ENCODE measurements around the gene DPM2.

The DPM2 gene

DNA sequence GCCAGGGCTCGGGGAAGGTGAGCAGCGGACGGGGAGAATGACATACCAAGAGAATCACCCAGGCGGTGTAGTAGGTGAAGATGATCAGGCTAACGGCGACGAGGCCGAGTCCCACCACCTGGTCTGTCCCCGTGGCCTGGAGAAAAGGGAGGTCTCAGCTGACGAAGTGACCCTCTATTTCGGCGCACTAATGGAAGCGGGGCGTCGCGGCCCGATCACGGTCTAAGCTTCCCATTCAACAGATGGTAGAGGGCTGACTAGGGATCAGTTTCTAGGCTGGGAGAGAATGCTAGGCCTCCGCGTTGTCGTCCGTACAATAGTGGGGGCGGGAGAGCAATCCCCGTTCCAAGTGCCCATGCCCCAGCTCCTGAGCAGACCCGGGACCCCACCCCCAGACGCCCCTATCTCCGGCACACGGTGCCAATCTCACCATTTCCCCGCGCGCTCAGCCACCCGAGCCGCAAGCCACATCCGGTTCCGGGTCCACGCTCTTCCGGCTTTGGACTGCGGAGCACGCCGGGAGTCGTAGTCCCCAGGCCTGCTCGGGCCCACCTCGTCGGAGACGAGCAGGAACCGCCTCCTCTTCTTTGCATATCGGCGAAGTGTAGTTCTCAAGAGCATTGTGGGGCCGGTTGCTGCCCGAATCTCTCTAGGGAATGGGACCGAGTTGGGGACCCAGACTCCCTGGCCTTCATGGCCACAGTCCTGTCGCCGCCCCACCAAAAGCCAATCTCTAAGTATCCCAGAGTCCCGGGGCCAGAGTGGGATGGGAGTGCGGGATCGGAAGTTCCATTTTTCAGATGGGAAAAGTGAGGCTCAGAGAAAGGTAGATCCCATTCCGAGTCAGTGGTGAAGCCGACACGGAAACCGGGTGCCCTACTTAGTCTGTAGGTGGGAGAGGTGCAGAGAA is at the start of gene DPM2:
DPM2 (minus strand) TSS at position 467 of the 910 bp plus-strand sequence; CDS start at position 433, 34 bp downstream.
- no peak for DNase-seq (ENCODE audit: low read depth, low spot score)

- DNase-seq (ENCODE audit: low read depth, low spot score): no peak
Observed at GRCh38 chr9:127987103-127987614, 49.5 kb upstream of the DPM2 start.

- no peak for DNase-seq (ENCODE audit: low read depth, low spot score)
Observed at GRCh38 chr9:127985011-127985410, 47.4 kb upstream of the DPM2 start.

DNA sequence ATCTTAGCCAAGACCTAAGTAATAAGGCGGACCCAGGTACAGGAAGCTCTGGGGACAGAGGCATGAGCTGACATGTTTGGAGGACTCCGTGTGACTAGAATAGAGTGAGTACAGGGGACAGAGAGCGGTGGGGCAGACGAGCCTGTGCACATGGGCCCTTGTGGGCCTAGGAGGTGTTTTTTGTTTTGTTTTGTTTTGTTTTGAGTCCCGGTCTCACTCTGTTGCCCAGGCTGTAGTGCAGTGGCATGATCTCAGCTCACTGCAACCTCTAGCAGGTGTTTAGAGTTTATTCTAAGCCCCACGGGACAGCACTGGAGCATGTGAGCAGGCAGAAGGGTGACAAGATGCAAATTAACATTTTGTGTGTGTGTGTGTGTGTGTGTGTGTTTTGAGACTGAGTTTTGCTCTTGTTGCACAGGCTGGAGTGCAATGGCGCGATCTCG is 46.2 kb upstream of the DPM2 start:
- DNase-seq (ENCODE audit: low read depth, low spot score): no peak

DNA sequence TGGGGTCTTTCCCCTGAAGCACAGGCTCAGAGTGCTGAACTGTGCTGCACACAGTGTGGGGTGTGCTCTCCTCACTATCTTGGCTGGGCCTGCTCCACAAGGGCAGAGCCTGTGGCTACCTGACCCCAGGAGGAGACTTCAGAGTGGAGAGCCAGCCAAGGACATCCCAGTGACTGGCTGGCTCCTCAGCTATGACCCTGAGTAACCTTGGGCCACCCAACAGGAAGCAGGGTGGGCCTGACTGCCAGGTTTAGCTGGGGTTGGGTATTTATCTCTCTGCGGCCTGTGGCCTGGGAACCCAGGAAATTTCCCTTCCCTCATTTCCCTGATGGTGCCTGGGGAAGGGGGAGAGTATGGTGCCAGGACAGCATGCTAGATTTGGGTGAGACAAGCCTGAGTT is 45.3 kb upstream of the DPM2 start:
- no peak for DNase-seq (ENCODE audit: low read depth, low spot score)

DNA sequence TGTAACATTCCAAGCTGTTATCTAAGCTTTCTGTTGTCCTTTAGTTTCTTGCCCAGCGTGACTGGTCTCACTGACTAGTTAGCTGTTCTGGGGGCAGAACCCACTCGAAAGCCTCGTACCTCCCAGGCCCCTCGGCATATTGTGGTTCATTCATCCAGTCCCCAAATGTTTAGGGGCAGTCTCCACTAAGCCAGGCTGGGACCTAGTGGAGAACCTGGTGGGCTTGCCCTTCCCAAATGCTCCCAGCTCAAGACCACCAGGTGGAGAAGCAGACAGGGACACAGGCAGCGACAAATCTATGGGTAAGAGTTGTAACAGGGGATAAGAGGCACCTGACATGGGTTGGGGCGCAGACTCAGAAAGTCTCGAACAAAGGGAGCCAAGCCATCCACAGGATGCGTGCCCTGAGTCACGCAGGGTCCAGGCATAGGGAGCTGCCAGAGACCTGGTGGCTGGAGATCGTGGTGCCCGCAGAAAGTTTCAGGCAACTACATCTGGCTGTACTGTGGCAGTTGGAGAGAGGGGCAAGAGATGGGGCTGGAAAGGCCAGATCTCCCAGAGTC is 44.0 kb upstream of the DPM2 start:
- no peak for DNase-seq (ENCODE audit: low read depth, low spot score)

GRCh38 chr9:127980706-127981558 is 43.3 kb upstream of the DPM2 start, which contains the start of gene EEIG1:
Gene EEIG1 (minus strand): TSS chr9:127980989. CDS start chr9:127980137, 852 bp downstream.
- peak; percentile 65 for DNase-seq (ENCODE audit: low read depth, low spot score)

DNA sequence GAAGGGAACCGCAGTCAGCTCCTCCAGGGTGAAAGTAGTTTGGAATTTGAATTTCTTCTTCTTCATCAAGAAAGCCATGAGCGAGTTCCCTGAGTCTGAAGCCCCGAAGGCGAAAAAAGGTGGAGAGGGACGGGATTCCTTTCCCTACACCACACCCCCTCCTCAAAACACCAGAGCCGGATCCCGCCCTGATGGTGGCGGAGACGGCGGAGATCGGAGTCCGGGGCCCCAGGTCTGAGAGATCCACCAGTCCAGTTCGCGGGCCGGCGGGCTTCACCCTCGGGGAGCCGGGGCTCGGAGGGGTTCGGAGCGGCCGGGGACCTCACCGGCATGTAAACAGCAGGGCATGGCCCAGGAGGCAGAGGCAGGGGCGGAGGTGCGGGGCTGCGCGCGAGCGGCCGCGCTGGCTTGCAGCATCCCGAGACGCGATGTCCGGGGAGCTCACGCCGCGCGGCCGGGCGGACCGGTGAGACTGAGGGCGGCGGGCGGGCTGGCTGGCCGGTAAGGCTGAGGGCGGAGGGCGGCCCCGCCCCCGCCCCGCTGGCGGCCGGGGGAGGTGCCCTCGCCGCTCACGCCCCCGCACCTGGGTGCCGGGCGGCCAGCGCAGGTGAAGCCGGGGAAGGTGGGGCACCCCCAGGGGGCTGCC is 42.5 kb upstream of the DPM2 start:
- DNase-seq (ENCODE audit: low read depth, low spot score): no peak

- DNase-seq (ENCODE audit: low read depth, low spot score): no peak
Observed at GRCh38 chr9:127979333-127980059, 41.8 kb upstream of the DPM2 start.

DNA sequence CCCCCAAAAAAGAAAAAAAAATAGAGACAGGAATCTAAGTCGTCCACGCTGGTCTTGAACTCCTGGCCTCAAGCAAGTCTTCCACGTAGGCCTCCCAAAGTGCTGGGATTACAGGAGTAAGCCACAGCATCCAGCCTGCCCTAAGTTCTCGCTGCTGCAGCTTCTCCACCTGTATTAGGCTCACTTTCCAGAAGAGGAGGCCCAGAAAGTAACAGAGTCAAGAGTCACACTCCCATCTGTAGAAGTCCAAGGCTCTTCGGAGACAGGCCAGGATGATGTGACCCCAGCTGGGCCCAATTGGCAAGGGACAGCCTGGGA is 41.3 kb upstream of the DPM2 start:
- DNase-seq (ENCODE audit: low read depth, low spot score): no peak

- DNase-seq (ENCODE audit: low read depth, low spot score): no peak
Observed at GRCh38 chr9:127977884-127978647, 40.4 kb upstream of the DPM2 start.

GRCh38 chr9:127977009-127977883 is 39.6 kb upstream of the DPM2 start:
- DNase-seq (ENCODE audit: low read depth, low spot score): no peak

DNA sequence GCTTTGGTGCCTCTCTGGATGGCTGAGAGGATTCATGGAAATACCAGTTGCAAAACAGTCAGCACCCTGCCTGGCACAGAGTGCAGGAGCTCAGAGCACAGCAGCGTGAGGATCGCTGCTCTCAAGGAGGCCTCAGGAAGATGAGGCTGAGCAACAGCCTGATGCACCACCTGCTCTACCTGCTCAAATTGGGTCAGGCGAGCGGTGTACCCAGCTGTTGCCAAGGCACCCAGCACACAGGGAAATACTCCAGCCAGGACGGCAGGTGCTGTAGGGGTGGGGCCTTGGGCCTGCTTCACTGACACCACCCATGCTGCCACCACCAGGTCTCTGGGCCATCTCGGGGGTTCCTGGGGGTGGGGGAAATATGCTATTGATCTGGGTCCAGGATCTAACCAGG is 38.8 kb upstream of the DPM2 start:
- no peak for DNase-seq (ENCODE audit: low read depth, low spot score)

DNA sequence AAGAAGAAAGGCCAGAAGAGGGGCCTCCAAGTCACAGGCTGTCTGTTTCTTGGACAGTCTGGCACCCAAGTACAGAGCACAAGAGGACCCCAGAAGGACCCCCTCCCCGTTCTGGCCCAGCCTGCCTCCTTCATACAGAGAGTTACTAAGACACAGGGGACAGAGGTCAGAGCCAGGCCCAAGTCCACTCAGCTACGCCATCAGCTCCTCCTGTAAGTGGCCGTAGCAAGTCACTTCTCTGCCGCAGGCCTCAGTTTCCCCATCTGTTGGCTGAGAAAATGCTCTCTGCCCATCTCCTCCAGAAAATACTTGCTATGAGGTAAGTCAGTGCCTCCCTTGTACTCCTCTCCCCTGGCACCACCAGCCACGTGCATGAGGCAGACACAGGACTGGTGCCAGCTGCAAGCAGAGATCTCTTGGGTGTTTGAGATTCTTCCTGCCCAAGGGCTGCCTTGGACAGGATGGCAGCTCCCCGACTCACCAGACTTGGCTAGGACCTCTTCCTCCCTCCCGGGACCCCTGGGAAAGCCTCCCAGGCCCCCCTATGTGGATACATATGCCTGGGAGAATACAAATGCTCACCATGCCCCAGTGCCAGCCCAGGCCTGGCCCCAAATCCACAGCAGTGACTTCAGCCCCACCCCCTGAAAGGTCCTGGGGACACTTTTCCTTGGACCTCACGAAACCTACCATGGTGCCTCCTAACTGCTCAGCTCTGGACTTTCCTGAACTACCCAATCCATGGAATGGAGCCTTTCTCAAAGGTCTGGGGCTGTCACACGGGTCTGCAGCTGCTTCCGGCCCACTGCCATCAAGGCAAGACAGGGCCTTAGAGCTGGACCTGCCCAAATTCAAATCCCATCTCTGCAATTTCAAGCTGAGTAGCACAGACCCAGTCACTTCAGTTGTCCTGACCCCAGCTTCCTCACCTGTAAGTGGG is 38.0 kb upstream of the DPM2 start:
- no peak for DNase-seq (ENCODE audit: low read depth, low spot score)

DNA sequence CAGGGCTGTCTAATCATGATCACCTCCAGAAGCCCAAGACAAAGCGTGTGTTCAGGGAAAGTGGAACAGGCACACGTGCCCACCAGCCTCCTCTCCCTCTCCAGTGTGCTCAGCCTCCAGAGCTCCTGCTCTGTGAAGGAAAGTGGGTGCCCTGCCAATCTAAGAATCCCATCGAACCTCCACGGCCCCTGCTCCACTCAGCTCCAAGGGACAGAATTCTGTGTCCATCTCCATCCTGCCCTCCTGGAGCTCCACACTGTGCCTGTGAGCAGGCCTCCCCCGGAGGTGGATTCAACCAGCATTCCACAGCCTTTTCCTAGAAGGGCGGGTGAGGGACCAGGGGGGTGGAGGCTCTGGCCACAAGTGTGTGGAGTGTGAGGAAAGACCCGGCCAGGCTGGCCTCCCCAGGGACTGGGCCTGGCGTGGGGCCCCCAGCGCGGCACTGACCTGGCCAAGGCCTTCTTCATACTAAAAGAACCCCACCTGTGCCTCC is 37.2 kb upstream of the DPM2 start:
- no peak for DNase-seq (ENCODE audit: low read depth, low spot score)

DNA sequence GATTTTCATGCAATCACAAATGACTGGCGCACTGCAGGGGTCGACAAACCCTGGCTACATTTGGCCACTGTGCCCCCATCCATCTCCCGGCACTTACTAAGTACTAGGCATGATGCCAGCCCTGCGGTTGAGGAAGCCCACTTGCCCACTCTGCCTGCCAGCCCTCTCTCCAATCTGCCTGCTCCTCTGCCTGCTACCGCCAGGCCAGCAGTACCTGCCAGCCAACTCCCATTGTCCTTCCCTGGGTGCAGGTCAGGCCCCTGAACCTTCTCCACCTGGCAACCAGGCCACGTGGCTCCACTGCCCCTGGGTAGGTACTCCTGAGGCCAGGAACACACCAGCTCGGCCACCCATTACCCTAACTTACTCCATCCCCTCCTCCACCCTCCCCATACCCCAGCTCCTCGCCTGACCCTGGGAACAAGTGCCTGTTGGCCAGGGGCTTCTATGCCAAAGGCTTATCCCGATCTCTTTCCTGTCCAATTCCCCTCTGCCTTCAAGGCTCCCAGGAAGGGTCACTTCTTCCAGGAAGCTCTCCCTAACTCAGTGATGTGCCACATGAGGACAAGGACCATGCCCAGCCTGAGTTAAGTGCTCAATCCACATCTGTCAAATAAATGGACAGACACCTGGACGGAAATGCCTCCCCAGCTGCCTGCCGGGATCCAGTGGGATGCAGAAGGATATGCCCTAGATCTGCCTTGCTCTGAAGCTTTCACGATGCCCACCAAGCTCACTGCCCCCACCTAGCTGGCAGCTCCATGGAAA is 36.5 kb upstream of the DPM2 start:
- DNase-seq (ENCODE audit: low read depth, low spot score): no peak
